GM23248 (cell line): ENCODE data around the gene WDR17. TPM values are rescaled to one million over a fixed set of nuclear protein-coding genes. Genes with fewer than 3 reads are reported as not detected.
A peak's percentile ranks its signal among the peaks of the same experiment; 100 is the strongest.

Source experiments
- DNase-seq: peaks from one replicate; pipeline ENCODE4 v3.0.0-alpha.2; 2015
- H2AFZ ChIP-seq: fragments of 200-600 bp; sonication (generic); 2 replicates; pipeline ENCODE4 v1.6.1; 2016; ENCODE audit warnings: antibody characterized with exemption
- H3F3A ChIP-seq: fragments of 200-600 bp; sonication (generic); 2 replicates; pipeline ENCODE4 v1.6.1; 2016; ENCODE audit warnings: mild to moderate bottlenecking, antibody characterized with exemption, mixed run types; ENCODE audit not compliant: insufficient read depth
- H3K27ac ChIP-seq: fragments of 200-600 bp; sonication (generic); 2 replicates; pipeline ENCODE4 v1.5.1; 2016; ENCODE audit warnings: mild to moderate bottlenecking
- H3K27me3 ChIP-seq: fragments of 200-600 bp; sonication (generic); replicated peaks from 2 replicates; pipeline ENCODE4 v1.6.1; 2016; ENCODE audit warnings: mild to moderate bottlenecking; ENCODE audit not compliant: insufficient read depth
- H3K36me3 ChIP-seq: fragments of 200-600 bp; sonication (generic); 2 replicates; pipeline ENCODE4 v1.6.1; 2016; ENCODE audit warnings: low read depth, mild to moderate bottlenecking
- H3K4me1 ChIP-seq: fragments of 200-600 bp; sonication (generic); 2 replicates; pipeline ENCODE4 v1.6.1; 2016; ENCODE audit warnings: mild to moderate bottlenecking; ENCODE audit not compliant: insufficient read depth
- H3K4me2 ChIP-seq: fragments of 200-600 bp; sonication (generic); one replicate; pipeline ENCODE4 v1.6.1; 2016; ENCODE audit warnings: mild to moderate bottlenecking; ENCODE audit not compliant: unreplicated experiment
- H3K4me3 ChIP-seq: fragments of 200-600 bp; sonication (generic); 2 replicates; pipeline ENCODE4 v1.5.1; 2016; ENCODE audit warnings: mild to moderate bottlenecking
- H3K79me2 ChIP-seq: fragments of 200-600 bp; sonication (generic); 2 replicates; pipeline ENCODE4 v1.6.1; 2016; ENCODE audit warnings: mild to moderate bottlenecking; ENCODE audit not compliant: insufficient read depth
- H3K9ac ChIP-seq: fragments of 200-600 bp; sonication (generic); 2 replicates; pipeline ENCODE4 v1.6.1; 2016; ENCODE audit warnings: mild to moderate bottlenecking
- H3K9me2 ChIP-seq: fragments of 200-600 bp; sonication (generic); 2 replicates; pipeline ENCODE4 v1.6.1; 2016; ENCODE audit warnings: mixed run types, mild to moderate bottlenecking, moderate library complexity; ENCODE audit not compliant: insufficient read depth
- H3K9me3 ChIP-seq: fragments of 200-600 bp; sonication (generic); one replicate; pipeline ENCODE4 v1.6.1; 2017; ENCODE audit warnings: low read depth
- H4K20me1 ChIP-seq: fragments of 200-600 bp; sonication (generic); 2 replicates; pipeline ENCODE4 v1.6.0; 2016; ENCODE audit not compliant: insufficient read depth
- EZH2 ChIP-seq: fragments of 200-600 bp; sonication (generic); IDR thresholded peaks from 2 replicates; pipeline ENCODE4 v1.6.1; 2018; ENCODE audit warnings: antibody characterized with exemption, mild to moderate bottlenecking; ENCODE audit not compliant: insufficient read depth, poor library complexity, severe bottlenecking
- EZH2phosphoT487 ChIP-seq: fragments of 200-600 bp; sonication (generic); IDR thresholded peaks from 2 replicates; pipeline ENCODE4 v1.6.1; 2018; ENCODE audit warnings: antibody characterized with exemption, moderate library complexity, mild to moderate bottlenecking, low read depth; ENCODE audit not compliant: insufficient read depth
- WGBS, 2 experiments: methylation state at CpG; one replicate each; pipeline ENCODE4 v1.1.6; 2015 to 2017; ENCODE audit warnings: low lambda C conversion rate in 2 of 2, low coverage in 1 of 2; ENCODE audit errors: missing lambda C conversion rate in 2 of 2; 5-methylcytosine and 5-hydroxymethylcytosine counted together
- in situ Hi-C: fragments of 300-500 bp; cut with MboI; formaldehyde crosslinking; loops from 2 replicates; pipeline ENCODE4 v1.15.0; 2020
- polyA plus RNA-seq: library from polyadenylated mRNA; unstranded; fragments of >200 nt; fragmentation: Nextera tagmentation; extraction: Ambion mirVana; gene quantifications from 2 replicates; pipeline ENCODE4 v1.2.1, GENCODE V29; 2016
- total RNA-seq: library from RNA; depleted of rRNA; stranded (reverse); fragments of >200 nt; shearing (Covaris generic); gene quantifications from 2 replicates; pipeline ENCODE4 v1.2.3, GENCODE V29; 2014

The WDR17 gene
- total and polyA plus RNA-seq, 2 experiments from 2014 or later: 0.22 to 0.23 TPM

DNA sequence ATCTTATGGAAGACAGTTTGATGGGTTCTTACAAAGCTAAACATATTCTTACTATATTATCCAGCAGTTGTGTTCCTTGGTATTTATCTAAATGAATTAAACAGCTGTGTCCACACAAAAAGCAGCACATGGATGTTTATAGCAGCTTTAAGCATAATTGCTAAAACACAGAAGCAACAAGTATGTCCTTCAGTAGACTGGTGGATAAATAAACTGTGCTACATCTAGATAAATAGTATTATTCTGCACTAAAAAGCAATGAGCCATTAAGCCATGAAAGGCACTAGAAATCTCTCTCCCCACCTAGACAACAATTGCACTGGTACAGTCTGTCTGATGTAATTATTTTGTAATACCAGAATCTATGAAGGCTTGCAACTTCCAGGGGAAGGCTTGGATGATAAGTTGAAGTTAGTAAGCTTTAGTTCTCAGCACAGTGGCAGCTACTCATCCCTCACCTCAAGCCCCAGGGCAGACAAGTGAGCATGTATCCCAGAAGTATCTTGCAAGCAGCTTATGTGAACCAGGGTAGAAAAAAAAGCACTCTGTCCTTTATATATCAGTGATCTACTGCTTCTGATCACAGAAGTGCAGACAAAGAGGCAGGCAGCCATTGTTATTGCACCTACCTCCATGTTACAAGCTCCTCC is 36.9 kb downstream of the WDR17 start:
- DNase-seq: no peak
- no peak for TF ChIP-seq EZH2
- TF ChIP-seq EZH2phosphoT487: no peak
- no peaks in the 10 kb centered on the region for H4K20me1 ChIP-seq

DNA sequence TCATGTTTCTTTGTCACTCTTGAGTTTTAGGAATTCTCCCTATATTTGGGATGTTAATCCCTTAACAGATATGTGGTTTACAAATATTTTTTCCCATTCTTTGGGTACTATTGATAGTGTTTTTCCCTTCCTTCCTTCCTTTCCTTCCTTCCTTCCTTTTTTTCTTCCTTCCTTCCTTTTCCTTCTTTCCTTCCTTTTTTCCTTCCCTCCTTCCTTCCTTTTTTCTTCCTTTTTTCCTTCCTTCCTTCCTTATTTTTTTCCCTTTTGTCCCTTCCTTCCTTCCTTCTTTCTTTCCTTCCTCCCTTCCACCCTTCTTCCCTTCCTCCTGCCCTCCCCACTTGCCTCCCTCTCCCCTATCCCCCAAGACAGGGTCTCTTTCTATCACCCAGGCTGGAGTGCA is 42.1 kb downstream of the WDR17 start:
- H3K9me2 ChIP-seq: no peaks in the 10 kb centered on the region
- H3K36me3 ChIP-seq: no peaks in the 10 kb centered on the region
- H2AFZ ChIP-seq: no peak overlapping the region
- no peaks in the 10 kb centered on the region for H3K79me2 ChIP-seq
- H3K9ac ChIP-seq: no peak overlapping the region
- H4K20me1 ChIP-seq: no peaks in the 10 kb centered on the region
- DNase-seq: no peak
- H3K4me1 ChIP-seq: no peaks in the 10 kb centered on the region
- no peak overlapping the region for H3K27ac ChIP-seq
- H3F3A ChIP-seq: no peaks in the 10 kb centered on the region
- H3K9me3 ChIP-seq: no peaks in the 10 kb centered on the region
- TF ChIP-seq EZH2phosphoT487: no peak
- TF ChIP-seq EZH2: no peak
- no peak overlapping the region for H3K4me2 ChIP-seq
- no peaks in the 10 kb centered on the region for H3K27me3 ChIP-seq
- in situ Hi-C loops: no loop called here
- H3K4me3 ChIP-seq: no peak overlapping the region

More for the DNA sequence above, 36.9 kb downstream of the WDR17 start:
- no peaks in the 10 kb centered on the region for H3F3A ChIP-seq
- no peaks in the 10 kb centered on the region for H3K27me3 ChIP-seq
- no peak overlapping the region for H3K9ac ChIP-seq
- H3K79me2 ChIP-seq: no peaks in the 10 kb centered on the region
- no peaks in the 10 kb centered on the region for H3K9me3 ChIP-seq
- H3K4me1 ChIP-seq: no peaks in the 10 kb centered on the region
- no peaks in the 10 kb centered on the region for H3K9me2 ChIP-seq
- H2AFZ ChIP-seq: no peak overlapping the region
- no peak overlapping the region for H3K4me2 ChIP-seq
- H3K36me3 ChIP-seq: no peaks in the 10 kb centered on the region
- H3K27ac ChIP-seq: no peak overlapping the region
- in situ Hi-C loops: no loop called here
- no peak overlapping the region for H3K4me3 ChIP-seq

GRCh38 chr4:176123710-176124407 is 58.2 kb downstream of the WDR17 start:
- Histone ChIP-seq H2AFZ (no peak overlapping the region), H3K27ac (no peak overlapping the region), H3K9ac (no peak overlapping the region), H3K4me1 (no peaks in the 10 kb centered on the region), H3K9me2 (no peaks in the 10 kb centered on the region), H3K4me3 (no peak overlapping the region), H3K79me2 (no peaks in the 10 kb centered on the region), H3F3A (no peaks in the 10 kb centered on the region), H3K27me3 (no peaks in the 10 kb centered on the region), H3K4me2 (no peak overlapping the region), H3K9me3 (no peaks in the 10 kb centered on the region), H4K20me1 (no peaks in the 10 kb centered on the region), H3K36me3 (no peaks in the 10 kb centered on the region)
- TF ChIP-seq EZH2phosphoT487 (no peak), EZH2 (no peak)
- in situ Hi-C loops: no loop called here
- peak; percentile 43 for DNase-seq
- WGBS, 2 experiments: 83 to 93% methylated on average over 4 of the region's 4 CpGs

DNA sequence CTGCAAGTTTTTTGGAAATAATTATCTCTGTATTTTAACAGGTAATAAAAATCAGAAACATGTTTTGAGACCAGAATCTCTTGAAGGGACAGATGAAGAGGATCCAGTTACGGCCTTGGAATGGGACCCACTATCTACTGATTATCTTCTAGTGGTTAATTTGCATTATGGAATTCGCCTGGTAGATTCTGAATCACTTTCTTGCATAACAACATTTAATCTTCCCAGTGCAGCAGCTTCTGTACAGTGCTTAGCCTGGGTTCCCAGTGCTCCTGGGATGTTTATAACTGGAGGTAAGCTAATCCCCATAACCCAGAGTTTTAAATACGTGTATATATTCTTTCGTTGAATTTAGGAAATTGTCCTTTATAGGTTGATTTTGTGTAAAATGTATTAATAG is 59.4 kb downstream of the WDR17 start:
- in situ Hi-C loops: no loop called here

More for the DNA sequence above, 59.4 kb downstream of the WDR17 start:
- no peaks in the 10 kb centered on the region for H3K9me2 ChIP-seq
- no peaks in the 10 kb centered on the region for H3F3A ChIP-seq
- H3K27me3 ChIP-seq: no peaks in the 10 kb centered on the region
- WGBS, 2 experiments: 89% methylated on average over 4 of the region's 4 CpGs
- no peak overlapping the region for H3K9ac ChIP-seq
- TF ChIP-seq EZH2phosphoT487 (no peak), EZH2 (no peak)
- no peak overlapping the region for H3K4me2 ChIP-seq
- H3K9me3 ChIP-seq: no peaks in the 10 kb centered on the region
- no peaks in the 10 kb centered on the region for H3K79me2 ChIP-seq
- no peaks in the 10 kb centered on the region for H3K4me1 ChIP-seq
- H4K20me1 ChIP-seq: no peaks in the 10 kb centered on the region
- no peak overlapping the region for H3K4me3 ChIP-seq
- no peak overlapping the region for H2AFZ ChIP-seq
- no peak overlapping the region for H3K27ac ChIP-seq
- no peaks in the 10 kb centered on the region for H3K36me3 ChIP-seq
- DNase-seq: peak; percentile 3
